GM19238 (cell line): Measurements from ENCODE around the gene ITGA4.

ENCODE experiments used
- DNase-seq: peaks from one replicate; pipeline ENCODE4 v3.0.0; 2011; ENCODE audit warnings: low spot score; ENCODE audit not compliant: insufficient read length

ITGA4 gene

GRCh38 chr2:181515719-181516118, 58.5 kb downstream of the ITGA4 start:
- no peak for DNase-seq

DNA sequence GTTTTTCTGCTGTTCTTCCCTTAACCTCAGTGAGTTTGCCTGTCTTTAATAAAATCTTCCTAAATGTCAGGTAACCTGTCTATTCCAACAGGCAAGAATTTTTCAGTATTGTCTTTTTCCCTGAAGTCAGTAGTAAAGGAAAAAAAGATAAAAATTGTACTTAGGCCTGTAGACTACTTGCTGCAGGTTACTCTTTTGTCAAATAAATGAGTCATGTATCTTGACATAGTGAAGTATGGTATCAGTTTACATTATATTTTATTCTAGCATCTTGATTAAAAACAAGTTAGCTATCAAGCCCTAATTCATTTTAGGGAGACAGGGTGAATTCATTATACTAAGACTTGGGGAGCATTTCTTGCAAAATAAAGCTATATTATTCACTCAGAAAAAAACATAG, 59.8 kb downstream of the ITGA4 start:
- no peak for DNase-seq

DNA sequence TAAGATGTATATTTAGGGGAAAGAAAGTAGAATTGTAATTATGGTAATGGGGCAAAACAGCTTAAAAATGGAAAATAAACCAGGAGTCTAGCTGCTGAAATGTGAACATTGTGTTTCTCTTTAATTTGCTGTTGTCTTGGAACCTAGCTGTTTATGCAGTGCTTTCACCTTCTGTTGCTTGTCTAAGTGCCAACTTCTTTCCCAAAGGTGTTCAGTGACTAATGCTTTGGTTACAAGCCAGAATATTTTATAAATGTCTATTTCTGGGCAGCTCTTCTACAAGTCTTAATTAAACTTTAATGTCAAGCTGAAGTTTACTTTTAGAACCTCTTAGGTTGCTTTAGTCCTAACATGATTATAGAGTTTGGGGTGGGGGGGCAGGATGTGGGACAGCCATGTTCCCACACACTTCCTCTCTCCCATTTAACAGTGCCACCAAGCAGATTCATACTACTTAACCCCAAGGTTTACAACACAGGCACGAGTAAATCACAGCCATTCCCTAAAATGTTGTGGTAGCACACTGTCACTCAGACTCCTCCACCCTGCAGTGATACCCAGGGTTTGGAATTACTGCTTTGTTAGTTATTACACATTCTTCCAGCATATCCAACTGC, 60.6 kb downstream of the ITGA4 start:
- DNase-seq = no peak

DNA sequence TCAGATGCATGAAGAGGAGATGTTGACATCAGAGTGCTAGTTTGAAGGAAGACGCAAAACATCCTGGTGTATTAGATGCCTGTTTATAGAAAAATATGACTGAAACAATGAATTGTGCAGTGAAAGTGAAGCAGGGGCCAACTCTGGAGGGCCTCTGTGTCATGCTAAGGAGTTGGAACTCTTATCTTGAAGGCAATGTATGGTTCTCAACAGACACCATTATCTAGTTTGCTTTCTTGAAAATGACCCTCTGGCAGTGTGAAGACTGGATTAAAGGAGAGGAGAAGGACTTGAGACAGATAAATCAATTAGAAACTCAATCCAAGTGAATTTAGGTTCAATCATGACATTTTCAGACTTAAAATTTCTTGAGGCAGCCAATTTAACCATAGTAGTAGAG, 63.1 kb downstream of the ITGA4 start:
- DNase-seq = no peak

- no peak for DNase-seq
Observed at GRCh38 chr2:181523756-181524155, 66.6 kb downstream of the ITGA4 start.

DNA sequence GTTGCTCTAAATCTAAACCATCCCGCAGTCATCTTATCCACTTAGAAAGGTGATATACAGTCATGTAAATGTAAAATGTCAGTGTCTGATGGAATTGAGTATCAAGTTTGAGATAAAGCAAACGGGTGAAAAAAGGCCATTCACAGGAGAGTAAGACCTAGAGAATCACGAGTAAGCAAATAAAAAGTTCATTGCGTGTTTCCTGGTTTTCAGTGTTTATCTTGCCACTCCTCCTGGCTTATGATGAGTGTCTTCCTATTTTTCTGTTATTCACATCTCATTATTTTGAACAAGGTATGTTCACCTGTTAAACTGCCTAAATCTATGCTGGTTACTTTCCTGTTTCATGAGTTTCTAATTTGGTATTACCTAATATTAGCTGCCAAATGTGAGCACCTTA, 68.8 kb downstream of the ITGA4 start:
- DNase-seq = no peak

GRCh38 chr2:181527058-181527457, 69.9 kb downstream of the ITGA4 start:
- DNase-seq = no peak

GRCh38 chr2:181528441-181528840, 71.3 kb downstream of the ITGA4 start:
- DNase-seq = no peak

- no peak for DNase-seq
Observed at GRCh38 chr2:181536730-181537129, 79.5 kb downstream of the ITGA4 start.

GRCh38 chr2:181540421-181540820, 83.2 kb downstream of the ITGA4 start:
- no peak for DNase-seq

DNA sequence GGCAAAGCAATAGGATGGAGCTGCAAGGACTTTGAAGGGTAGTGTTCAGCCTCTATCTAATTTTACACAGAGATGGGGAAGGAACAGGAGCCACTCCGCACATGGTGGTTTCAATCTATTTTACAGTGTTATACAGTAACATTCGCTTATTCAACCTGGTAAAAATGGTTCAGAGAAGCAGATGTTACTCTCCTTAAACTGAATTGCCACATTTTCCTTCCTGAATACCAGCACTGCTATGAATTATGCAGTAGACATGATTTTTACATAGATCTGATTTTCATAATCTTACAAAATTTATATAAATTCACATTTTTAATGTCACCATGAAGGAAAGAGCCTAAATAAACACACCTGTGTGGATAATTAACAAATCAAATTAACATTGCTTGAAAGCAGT, 85.0 kb downstream of the ITGA4 start:
- no peak for DNase-seq

GRCh38 chr2:181546086-181546485, 88.9 kb downstream of the ITGA4 start:
- no peak for DNase-seq

DNA sequence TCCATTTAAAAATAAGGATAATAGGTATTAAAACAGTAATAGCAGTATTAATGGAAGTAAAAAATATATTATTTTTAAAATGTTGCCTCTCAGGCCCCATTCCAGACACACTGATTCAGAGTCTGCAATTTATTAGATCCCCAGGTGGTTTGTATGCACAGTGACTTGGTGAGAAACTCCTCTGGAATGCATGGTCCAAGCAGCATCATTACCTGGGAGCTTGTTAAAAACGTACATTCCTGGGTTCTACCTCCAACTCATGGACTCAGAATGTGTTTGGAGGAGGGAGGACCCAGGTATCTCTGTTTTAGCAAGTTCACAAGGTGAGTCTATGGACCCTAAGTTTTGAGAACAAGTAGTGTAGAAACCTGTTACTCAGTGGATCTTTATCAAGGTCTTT, 95.6 kb downstream of the ITGA4 start:
- DNase-seq = no peak

DNA sequence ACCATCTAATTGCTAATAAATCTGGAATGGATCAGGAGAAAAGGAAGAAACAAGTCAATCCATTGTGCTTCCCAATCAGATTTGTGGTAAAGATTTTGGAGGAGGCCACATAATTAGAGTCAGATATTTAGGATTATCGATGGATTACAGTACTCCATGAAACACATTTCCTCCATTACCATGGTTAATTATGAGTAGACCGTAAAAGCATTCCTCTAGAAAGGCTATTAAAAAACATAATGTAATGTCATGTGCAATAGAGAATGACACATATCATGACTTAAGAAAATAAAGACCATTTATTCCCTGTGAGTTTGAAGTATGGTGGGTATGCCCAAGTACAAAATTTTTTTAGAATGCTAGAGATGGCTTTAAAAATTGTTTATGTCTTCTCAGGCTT, 96.1 kb downstream of the ITGA4 start:
- no peak for DNase-seq

GRCh38 chr2:181554061-181554830, 97.1 kb downstream of the ITGA4 start:
- DNase-seq = no peak

DNA sequence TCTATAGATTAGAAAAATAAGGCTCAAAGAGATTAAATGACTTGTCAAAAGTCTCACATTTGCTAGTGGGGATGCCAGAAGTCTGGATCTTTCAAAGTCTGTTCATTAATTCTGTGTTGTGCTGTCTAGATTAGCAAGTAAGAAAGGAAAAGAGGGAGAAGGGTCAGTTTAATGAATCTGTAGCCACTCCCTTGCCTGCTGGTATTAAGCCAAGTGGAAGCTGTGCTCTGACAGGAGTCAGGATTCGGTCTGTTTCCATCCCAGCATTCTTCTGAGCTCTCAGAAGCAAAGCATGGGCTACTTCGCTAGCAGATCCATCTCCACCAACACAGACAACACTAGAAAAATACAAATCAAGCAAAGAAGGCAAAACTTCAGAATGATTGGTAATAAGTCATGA, 101.2 kb downstream of the ITGA4 start:
- DNase-seq = no peak

GRCh38 chr2:181563101-181563692, 106.0 kb downstream of the ITGA4 start:
- DNase-seq = no peak

DNA sequence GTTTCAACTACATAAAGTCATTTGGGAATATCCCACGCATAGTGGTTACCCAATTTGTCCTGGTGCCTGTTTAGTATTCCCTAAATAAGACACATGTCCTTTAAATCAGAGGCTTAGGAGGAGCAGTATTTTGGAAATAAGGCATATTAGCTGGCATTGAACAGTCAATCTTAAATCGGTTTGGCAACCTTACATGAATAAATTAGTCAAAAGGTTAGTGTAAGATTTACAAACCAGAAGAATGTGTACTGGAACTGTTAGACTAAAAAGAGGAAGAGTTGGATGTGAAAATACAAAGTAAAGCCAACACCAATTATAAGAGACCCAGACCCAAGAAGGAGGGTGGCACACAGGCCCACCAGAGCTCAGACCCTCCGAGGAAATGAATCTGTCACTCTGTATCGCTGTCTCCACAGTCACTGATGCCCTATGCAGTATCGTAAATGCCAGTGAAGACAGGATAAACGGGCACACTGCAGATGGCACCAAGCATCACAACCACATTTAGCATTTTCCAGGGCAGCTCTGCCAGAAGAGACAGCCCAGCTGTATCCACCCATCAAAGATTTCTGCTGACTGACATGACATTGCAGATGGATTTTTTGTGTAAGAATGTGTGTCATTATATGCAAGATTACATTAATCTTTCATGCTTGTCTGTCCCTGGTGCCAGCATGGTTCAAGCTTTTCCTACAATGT, 109.3 kb downstream of the ITGA4 start:
- no peak for DNase-seq

- no peak for DNase-seq
Observed at GRCh38 chr2:181570059-181570458, 112.9 kb downstream of the ITGA4 start.

DNA sequence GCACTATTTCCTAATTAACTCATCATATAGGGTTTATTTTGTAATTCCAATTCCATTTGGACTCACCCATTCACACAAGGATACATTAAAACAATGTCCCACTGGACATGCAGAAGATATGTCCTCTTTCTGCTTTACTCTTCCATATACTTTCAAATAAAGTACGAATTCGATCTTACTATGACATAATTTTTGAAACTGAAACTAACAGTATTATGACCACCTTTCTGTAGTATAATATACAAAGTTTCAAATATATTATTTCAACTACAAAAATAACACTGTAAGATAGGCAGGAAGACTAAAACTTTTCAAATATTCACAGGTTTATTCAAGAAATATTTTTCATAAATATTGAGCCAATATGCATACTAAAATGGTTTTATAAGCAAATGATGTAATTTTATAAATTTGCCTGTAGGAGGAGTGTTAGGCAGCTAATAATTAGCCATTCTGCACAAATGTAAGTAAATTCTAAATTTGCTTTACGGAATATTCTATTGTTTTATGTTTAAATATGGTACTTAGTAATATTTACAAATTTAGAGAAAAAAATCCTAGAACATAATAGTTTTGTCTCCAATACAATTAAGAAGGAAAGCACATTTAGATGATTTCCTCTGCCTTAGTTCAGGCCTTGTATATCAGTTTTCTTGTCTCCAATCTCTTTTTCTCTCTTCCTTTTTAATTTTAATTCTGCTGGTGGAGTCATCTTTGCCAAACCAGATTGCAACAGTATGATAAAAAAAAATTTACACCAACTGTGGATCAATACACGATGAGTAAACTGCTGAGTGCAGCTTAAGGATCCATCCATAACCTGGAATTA, 113.9 kb downstream of the ITGA4 start:
- DNase-seq = no peak

DNA sequence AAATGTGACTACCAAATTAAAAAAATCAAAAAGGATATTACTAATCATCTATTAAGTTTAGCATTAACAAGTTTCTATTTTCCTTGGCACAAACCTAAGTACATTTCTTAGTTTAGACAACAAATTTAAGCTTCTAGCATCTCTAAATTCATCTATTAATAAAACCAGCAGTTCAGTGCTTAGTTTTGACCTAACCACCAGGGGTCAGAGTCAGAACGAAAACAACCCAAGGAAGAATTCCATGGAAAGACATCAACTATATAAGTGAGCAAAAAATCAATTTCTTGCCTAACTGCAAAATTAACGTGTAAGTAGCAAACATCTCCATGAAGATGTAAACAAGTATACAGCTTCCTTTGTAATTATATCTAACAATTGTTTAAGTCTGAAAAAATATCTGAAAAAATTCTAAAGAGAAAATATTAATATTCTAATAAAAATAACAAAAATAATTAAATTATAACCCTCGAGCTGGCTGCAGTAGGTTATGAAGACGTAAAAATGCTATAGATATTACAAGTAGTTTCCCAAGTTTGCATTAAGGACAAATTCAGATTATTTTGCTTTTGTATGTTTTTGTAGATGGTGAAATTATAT, 116.1 kb downstream of the ITGA4 start:
- DNase-seq = no peak
